ENCODE measurements around the gene RADIL. TPM values are rescaled to one million over a fixed set of nuclear protein-coding genes. Genes with fewer than 3 reads are reported as not detected.

RADIL gene
- total and polyA plus RNA-seq, 2 of the 13 experiments (the other 11 are each of a cell fraction or from before 2014, with no cell fraction given) = 0.05 to 0.09 TPM

- in situ Hi-C loops (cut with HindIII; ENCODE audit: extremely low pct_ligation_motif_present, low pct_unique_long_range_greater_than_20kb) = no loop called here
- H3K36me3 ChIP-seq (replicated peaks in 1 of 2; ENCODE audit: control insufficient read depth in 1 of 2, insufficient read depth in 2 of 2, low read length in 2 of 2) = no peaks in the 10 kb centered on the region
- H3K4me2 ChIP-seq (ENCODE audit: low read depth, low read length) = no peak overlapping the region
- H3K4me3 ChIP-seq (replicated peaks in 1 of 3; ENCODE audit: insufficient read depth in 1 of 3, low read depth in 2 of 3, low read length in 3 of 3) = no peak overlapping the region
- H3K79me2 ChIP-seq (ENCODE audit: insufficient read depth, low read length) = no peaks in the 10 kb centered on the region
- DNase-seq (ENCODE audit: low spot score) (no peak), FAIRE-seq (no peak), ATAC-seq (peak; percentile 63)
- no peak overlapping the region for H3K9ac ChIP-seq (ENCODE audit: insufficient read depth, low read depth, low read length)
- CTCF ChIA-PET (ENCODE audit: low intra/inter-chr PET ratio, low total read pairs) = no interaction called here
- H3K9me3 ChIP-seq (ENCODE audit: low read length) = no peaks in the 10 kb centered on the region
- H3K4me1 ChIP-seq (ENCODE audit: insufficient read depth, low read length) = peaks cover 7% of the 10 kb centered on the region; the same call in 1 of the 2 replicates
- peaks cover 11 to 63% of the 10 kb centered on the region in 2 experiments for H3K27me3 ChIP-seq (ENCODE audit: control insufficient read depth in 1 of 2, insufficient read depth in 2 of 2, low read length in 2 of 2)
- intact Hi-C loops (cut with micrococcal nuclease; ENCODE audit: unreplicated experiment) = no loop called here
- POLR2A ChIA-PET = no interaction called here
- no peak overlapping the region for H3K27ac ChIP-seq (ENCODE audit: extremely low read length, insufficient read depth, low read length)
- no TSS peak for BruUV-seq (replicated peaks)
- H2AFZ ChIP-seq (ENCODE audit: low read length) = no peak overlapping the region
- no peaks in the 10 kb centered on the region for H4K20me1 ChIP-seq (ENCODE audit: insufficient read depth, low read length)
- 38% methylated on average over 15 of the region's 38 CpGs for WGBS (ENCODE audit: low lambda C conversion rate)
- TF ChIP-seq ZNF296 (CRISPR knock-in tag; conservative IDR thresholded peaks at IDR 0.05) (no peak), ZNF567 (CRISPR knock-in tag; IDR thresholded peaks at IDR 0.05; ENCODE audit: borderline replicate concordance) (no peak), ZNF558 (CRISPR knock-in tag; IDR thresholded peaks at IDR 0.05; ENCODE audit: borderline replicate concordance) (no peak), ZC3H13 (CRISPR knock-in tag; IDR thresholded peaks at IDR 0.05) (no peak), STAT5B (CRISPR knock-in tag; IDR thresholded peaks at IDR 0.05) (no peak), HNF4A (CRISPR knock-in tag; IDR thresholded peaks at IDR 0.05) (peak; percentile 55), ZNF781 (CRISPR knock-in tag; IDR thresholded peaks at IDR 0.05; ENCODE audit: borderline replicate concordance, not compliant biosample characterization) (no peak), ZNF557 (CRISPR knock-in tag; IDR thresholded peaks at IDR 0.05) (no peak), DZIP1 (CRISPR knock-in tag; IDR thresholded peaks at IDR 0.05) (no peak), PATZ1 (CRISPR knock-in tag; IDR thresholded peaks at IDR 0.05) (peak; percentile 74), ZNF143 (CRISPR knock-in tag; IDR thresholded peaks at IDR 0.05) (no peak)
- TF ChIP-seq, protein P1, sequence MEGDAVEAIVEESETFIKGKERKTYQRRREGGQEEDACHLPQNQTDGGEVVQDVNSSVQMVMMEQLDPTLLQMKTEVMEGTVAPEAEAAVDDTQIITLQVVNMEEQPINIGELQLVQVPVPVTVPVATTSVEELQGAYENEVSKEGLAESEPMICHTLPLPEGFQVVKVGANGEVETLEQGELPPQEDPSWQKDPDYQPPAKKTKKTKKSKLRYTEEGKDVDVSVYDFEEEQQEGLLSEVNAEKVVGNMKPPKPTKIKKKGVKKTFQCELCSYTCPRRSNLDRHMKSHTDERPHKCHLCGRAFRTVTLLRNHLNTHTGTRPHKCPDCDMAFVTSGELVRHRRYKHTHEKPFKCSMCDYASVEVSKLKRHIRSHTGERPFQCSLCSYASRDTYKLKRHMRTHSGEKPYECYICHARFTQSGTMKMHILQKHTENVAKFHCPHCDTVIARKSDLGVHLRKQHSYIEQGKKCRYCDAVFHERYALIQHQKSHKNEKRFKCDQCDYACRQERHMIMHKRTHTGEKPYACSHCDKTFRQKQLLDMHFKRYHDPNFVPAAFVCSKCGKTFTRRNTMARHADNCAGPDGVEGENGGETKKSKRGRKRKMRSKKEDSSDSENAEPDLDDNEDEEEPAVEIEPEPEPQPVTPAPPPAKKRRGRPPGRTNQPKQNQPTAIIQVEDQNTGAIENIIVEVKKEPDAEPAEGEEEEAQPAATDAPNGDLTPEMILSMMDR (CRISPR knock-in tag; IDR thresholded peaks at IDR 0.05) = peak; percentile 60
- TF ChIP-seq, protein P2, sequence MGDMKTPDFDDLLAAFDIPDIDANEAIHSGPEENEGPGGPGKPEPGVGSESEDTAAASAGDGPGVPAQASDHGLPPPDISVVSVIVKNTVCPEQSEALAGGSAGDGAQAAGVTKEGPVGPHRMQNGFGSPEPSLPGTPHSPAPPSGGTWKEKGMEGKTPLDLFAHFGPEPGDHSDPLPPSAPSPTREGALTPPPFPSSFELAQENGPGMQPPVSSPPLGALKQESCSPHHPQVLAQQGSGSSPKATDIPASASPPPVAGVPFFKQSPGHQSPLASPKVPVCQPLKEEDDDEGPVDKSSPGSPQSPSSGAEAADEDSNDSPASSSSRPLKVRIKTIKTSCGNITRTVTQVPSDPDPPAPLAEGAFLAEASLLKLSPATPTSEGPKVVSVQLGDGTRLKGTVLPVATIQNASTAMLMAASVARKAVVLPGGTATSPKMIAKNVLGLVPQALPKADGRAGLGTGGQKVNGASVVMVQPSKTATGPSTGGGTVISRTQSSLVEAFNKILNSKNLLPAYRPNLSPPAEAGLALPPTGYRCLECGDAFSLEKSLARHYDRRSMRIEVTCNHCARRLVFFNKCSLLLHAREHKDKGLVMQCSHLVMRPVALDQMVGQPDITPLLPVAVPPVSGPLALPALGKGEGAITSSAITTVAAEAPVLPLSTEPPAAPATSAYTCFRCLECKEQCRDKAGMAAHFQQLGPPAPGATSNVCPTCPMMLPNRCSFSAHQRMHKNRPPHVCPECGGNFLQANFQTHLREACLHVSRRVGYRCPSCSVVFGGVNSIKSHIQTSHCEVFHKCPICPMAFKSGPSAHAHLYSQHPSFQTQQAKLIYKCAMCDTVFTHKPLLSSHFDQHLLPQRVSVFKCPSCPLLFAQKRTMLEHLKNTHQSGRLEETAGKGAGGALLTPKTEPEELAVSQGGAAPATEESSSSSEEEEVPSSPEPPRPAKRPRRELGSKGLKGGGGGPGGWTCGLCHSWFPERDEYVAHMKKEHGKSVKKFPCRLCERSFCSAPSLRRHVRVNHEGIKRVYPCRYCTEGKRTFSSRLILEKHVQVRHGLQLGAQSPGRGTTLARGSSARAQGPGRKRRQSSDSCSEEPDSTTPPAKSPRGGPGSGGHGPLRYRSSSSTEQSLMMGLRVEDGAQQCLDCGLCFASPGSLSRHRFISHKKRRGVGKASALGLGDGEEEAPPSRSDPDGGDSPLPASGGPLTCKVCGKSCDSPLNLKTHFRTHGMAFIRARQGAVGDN (CRISPR knock-in tag; IDR thresholded peaks at IDR 0.05) = 0 out of 2 replicates have a peak, but pooled peaks have one; percentile 20
Measured at GRCh38 chr7:4815609-4816418, 67.7 kb downstream of the RADIL start.
